Limb (tissue), 2 donors: Measurements from ENCODE around the gene GPC5.
"Not testable (repeated sequence)": the region's sequence is repeated elsewhere in the genome, so short reads cannot be mapped to it uniquely, and the experiment has no call there.

Experiments used
- DNase-seq, 2 donors: peaks; one replicate each; pipeline ENCODE4 v3.0.0-alpha.2; 2016; ENCODE audit errors: extremely low spot score in 2 of 2

Gene GPC5

GRCh38 chr13:92259046-92259445 lies 860.6 kb downstream of the GPC5 start:
- no peak for DNase-seq

GRCh38 chr13:92259523-92259922 lies 861.1 kb downstream of the GPC5 start:
- no peak for DNase-seq

- DNase-seq = no peak
These were observed 861.9 kb downstream of the GPC5 start for GRCh38 chr13:92260363-92260762.

DNA sequence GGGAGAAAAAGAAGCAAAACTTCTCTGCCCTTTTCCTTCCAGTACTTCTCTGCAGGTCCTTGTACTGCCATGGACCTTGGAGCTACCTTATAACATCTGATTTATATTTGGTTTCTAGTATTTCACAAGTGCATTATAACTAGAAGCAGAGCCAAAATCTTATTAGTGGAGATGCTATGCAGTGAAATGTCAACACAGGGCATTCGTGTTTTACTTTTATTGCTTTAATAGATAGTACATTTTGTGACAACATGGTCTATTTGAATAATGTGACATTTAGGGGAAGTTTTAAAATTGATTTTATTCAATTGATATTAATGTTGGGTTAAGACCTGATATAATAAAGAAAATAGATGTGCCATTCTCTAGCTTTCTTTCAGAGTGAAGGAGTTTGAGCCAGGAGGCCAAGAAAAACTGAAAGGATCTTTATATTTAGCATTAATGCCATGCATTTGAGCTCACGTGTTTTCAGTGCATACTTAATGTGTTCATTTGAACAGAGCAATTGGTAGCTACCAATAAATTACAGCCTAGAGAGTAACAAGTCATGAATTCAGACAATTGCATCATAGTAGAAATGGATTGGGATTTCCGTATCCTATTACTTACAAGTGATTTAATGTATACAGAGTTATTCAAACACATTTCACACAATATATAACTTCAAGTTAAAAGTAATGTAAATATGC lies 863.8 kb downstream of the GPC5 start:
- no peak for DNase-seq

DNA sequence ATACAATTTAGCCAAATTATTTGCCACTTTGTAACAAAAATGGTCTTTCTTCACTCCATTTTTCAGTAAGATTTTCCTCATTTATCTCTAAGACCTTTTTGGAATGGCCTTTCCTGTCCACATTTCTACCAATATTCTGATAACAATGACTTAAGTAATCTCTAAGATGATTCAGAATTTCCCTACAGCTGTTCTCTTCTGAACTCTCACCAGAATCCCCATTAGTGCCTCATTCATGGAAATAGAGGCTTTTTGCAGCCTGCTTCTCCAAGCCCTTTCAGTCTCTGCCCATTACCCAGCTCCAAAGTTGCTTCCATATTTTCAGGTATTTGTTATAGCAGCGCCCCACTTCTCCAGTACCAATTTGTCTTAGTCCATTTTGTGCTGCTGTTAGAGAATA lies 867.0 kb downstream of the GPC5 start:
- no peak for DNase-seq

DNA sequence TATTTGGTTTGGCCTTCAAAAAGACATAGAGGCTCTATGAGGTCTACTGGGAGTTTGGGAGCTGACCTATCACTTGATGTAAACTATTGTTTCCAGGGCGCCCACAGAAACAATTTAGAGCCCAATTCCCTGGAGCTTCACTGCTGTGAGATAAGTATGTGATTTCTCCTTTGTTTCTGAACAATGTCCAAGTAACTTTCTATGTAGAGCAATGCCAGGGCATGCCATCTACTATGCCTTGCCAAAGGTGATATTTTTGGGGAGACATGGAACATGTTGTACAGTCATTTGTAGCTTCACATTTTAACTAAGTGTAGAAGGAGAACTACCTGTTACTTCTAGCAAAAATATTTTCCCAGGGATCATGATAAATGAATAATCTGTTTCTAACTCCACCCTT lies 872.6 kb downstream of the GPC5 start:
- DNase-seq = no peak

- DNase-seq = no peak
These were observed 873.8 kb downstream of the GPC5 start for GRCh38 chr13:92272177-92272576.

- not testable (repeated sequence) for DNase-seq
These were observed 882.6 kb downstream of the GPC5 start for GRCh38 chr13:92280986-92281385.

DNA sequence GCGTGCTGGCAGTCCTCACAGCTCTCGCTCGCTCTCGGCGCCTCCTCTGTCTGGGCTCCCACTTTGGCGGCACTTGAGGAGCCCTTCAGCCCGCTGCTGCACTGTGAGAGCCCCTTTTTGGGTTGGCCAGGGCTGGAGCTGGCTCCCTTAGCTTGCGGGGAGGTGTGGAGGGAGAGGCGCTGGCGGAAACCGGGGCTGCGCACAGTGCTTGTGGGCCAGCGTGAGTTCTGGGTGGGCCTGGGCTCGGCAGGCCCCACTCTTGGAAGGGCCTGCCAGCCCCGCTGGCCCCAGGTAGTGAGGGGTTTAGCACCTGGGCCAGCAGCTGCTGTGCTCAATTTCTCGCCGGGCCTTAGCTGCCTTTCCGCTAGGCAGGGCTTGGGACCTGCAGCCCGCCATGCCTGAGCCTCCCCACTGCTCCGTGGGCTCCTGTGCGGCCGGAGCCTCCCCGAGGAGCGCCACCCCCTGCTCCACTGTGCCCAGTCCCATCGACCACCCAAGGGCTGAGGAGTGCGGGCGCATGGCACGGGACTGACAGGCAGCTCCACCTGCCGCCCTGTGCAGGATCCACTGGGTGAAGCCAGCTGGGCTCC lies 892.4 kb downstream of the GPC5 start:
- not testable (repeated sequence) for DNase-seq

- not testable (repeated sequence) for DNase-seq
These were observed 896.1 kb downstream of the GPC5 start for GRCh38 chr13:92294533-92294932.

DNA sequence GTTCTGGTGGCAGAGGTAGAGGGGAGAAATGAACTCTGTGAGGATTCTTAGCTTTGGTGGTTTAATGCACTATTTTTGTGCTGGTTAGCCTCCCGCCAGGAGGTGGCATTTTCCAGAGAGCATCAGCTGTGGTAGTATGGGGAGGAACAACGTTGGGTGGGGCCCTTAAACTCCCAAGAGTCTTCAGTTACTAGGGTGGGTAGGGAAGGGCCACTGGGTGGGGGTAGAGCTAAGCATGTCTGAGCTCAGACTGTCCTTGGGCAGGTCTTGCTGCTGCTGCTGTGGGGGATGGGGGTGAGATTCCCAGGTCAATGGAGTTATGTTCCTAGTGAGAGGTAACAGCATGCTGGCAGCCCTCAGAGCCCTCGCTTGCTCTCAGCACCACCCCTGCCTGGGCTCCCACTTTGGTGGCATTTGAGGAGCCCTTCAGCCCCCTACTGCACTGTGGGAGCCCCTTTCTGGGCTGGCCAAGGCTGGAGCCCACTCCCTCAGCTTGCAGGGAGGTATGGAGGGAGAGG lies 897.8 kb downstream of the GPC5 start:
- DNase-seq = not testable (repeated sequence)

GRCh38 chr13:92297971-92298942 lies 899.8 kb downstream of the GPC5 start:
- peak in 1 of 2 donors; percentile 18 for DNase-seq

DNA sequence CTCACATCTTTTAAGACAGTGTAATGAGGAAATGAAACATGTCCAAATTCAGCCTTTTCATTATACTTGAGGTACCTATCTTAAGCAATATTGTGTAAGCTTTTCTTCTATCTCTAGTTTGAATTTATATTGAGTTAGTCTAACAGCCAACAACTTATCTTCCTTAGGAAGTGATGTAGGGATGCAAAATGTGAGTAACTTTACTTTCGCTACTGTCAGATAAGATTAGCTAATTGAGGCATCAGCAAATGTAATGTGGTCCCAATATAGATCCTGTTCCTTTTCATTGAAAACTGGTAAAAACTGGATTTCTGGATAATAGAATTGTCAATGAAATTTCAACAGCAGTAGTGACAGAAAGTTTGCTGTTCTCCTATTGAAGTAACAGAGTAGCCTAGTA lies 902.2 kb downstream of the GPC5 start:
- DNase-seq = no peak

- no peak for DNase-seq
These were observed 905.0 kb downstream of the GPC5 start for GRCh38 chr13:92303428-92303827.

DNA sequence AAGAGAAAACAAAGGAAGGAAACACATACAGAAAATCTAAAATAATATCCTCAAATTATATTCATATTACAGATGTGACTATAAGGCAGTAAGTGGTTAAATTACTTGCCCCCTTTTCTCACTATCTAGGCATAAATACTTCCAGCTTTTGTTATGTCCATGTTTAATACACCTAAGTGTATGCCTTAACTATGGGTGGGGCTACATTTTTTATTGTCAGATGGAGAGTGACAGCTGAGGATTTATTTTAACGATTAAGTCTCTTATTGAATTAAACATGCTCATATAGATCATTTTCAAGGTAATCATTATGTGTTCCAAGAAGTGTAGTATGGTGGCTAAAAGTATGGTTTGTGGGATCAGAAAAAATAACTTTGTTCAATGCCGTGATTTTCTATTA lies 909.3 kb downstream of the GPC5 start:
- no peak for DNase-seq

GRCh38 chr13:92312823-92313222 lies 914.4 kb downstream of the GPC5 start:
- DNase-seq = no peak

DNA sequence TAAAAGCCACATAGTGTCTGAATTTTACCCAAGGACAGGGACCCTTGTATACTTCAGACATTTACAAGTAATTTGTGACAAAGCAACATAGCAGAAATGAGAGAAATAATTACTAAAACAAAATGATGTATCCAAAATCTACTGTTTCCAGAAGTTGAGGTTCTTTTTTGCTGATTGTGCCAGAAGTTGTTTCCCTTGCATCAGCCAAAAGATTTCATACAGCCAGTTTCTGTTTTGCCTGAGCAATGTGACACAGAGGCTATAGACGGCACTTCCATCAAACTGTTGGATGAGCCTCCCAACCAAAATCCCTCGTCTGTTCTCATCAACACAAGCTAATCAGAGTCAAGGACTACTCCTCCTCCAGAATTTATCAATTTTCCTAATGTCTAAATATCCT lies 915.0 kb downstream of the GPC5 start:
- no peak for DNase-seq

- DNase-seq = no peak
These were observed 916.8 kb downstream of the GPC5 start for GRCh38 chr13:92315265-92315664.

- no peak for DNase-seq
These were observed 917.6 kb downstream of the GPC5 start for GRCh38 chr13:92316030-92316429.

DNA sequence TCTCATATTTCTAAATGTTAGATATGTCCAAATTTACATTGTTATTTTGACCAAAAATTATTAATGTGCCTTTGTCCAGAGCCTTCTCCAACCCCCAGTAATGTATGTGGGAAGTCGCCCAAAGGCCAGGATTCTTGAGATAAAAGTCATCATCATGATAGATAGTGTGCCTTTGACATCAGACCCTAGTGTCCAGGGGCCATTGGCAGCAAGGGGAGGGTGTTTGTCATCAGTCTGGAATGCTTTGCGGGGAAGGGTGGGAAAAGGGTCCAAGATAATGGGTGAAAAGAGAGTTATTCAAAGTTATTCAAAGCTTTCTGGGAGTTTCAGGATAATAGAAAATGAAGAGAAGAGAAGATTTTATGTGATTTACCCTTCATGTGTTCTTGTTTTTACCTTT lies 918.6 kb downstream of the GPC5 start:
- no peak for DNase-seq

DNA sequence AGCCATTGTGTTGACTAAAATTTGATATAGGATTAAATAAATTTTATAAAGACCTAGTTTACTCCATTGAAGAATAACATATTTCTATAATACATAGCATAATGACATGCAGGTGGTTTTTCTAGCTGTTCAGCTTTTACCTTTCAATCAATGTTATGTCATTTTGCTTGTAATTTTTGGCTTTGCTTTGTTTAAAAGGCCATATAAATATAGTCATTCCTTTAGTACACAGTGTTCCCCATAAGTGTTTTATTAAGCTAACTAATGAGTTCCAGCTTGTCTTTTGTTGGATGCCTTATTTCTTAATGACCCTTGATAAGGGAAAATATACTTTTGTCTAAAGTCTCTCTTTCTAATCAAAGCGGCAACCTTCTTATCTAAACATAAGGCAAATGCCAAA lies 921.9 kb downstream of the GPC5 start:
- DNase-seq = no peak

GRCh38 chr13:92321174-92321573 lies 922.8 kb downstream of the GPC5 start:
- DNase-seq = no peak
